ENCODE data around the gene SLC38A3. TPM values are rescaled to one million over a fixed set of nuclear protein-coding genes. Genes with fewer than 3 reads are reported as not detected.

SLC38A3 gene
- total RNA-seq, 2 experiments from 2014 or later: not detected

DNA sequence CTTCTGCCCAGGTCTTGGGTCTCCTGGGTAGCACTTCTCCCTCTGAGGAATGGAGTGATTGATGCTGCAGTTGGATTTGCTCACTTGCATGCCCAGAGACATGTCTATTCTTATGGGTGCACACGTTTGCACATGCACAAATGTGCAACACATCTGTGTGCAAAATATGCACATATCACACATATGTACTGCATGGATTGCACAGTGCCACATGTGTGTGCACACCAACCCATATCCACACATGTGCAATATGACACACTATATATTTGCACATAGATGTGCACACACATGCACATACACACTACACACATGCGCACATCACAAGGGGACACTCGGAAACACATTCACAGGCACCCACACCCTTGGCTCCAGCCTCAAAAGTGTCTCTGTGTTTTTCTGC lies 63.2 kb downstream of the SLC38A3 start:
- Mint-ChIP-seq H3K27me3 (peaks cover 15% of the 10 kb centered on the region), H3K4me1 (peaks cover 11% of the 10 kb centered on the region), H3K4me3 (no peak overlapping the region), H3K36me3 (no peaks in the 10 kb centered on the region), H3K9me3 (no peaks in the 10 kb centered on the region), H3K27ac (no peak overlapping the region)
- DNase-seq (no peak), ATAC-seq (ENCODE audit: low read depth) (no peak)
- POLR2A ChIA-PET: no interaction called here

DNA sequence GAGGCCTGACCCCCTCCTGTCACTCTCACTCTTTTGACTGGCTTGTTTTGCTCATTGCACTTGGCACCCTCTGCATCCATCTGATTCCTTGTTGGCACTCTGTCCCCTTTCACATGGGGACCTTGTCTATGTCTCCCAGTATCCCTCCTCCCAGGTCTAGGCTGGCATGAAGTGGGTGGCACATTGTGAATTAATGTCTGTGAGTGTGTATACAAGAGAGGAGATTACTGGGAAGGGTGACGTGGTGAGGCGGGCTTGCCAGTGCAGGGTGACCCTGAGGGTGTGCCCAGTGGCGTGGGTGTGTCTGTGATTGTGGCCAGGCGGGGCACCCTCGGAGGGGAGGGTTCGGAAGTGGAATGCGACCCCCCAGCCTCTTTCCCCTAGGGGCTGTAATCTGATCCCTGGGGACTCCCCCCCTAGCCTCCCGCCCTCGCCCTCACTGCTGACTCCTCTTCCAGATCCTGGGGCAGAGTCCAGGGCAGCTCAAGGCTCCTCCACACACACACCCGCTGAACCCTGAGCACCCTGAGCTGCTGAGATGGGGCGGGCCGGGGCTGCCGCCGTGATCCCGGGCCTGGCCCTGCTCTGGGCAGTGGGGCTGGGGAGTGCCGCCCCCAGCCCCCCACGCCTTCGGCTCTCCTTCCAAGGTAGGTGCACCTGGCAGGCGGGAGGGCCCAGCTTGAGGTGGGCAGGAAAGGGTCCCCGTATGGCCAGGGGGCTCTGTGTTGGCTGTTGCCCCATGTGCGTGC lies 63.8 kb downstream of the SLC38A3 start, which contains the start of gene SEMA3B:
SEMA3B (plus strand) TSS at position 445 of the 749 bp plus-strand sequence; CDS start at position 539, 94 bp downstream.
- Mint-ChIP-seq H3K27ac (no peak within 1 kb of the TSS), H3K4me1 (peaks cover 12% of the 10 kb centered on the region), H3K36me3 (no peaks in the 10 kb centered on the region), H3K4me3 (no peak within 1 kb of the TSS), H3K9me3 (no peaks in the 10 kb centered on the region), H3K27me3 (peaks cover 15% of the 10 kb centered on the region)
- DNase-seq (no peak), ATAC-seq (ENCODE audit: low read depth) (no peak)
- POLR2A ChIA-PET: interaction anchor here (0.6 kb wide), 1 partner anchor 78 kb away, joined by 3 read pairs; no protein-coding TSS in a partner anchor

DNA sequence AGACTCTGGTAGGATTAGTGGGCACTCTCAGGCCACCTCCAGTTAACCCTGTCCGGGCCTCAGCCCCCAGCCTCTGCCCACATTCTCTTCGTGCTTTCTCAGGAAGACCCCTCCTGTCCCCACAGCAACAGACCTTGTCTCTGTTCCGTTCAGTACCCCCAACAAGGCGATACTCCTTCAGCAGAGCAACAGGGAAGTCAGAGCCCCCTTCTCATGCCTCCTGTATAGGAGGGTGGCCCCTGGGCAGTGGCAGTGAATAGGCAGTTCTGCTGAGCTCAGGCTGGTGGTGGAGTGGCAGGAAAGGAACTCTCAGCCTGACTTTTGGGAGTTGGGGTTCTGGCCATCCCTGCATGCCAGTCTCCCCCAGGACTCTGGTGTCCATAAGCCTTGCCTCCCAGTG lies 64.4 kb downstream of the SLC38A3 start:
- DNase-seq (no peak), ATAC-seq (ENCODE audit: low read depth) (no peak)
- no peak overlapping the region for H3K4me3 Mint-ChIP-seq

GRCh38 chr3:50269977-50270413 lies 64.9 kb downstream of the SLC38A3 start:
- H3K27ac Mint-ChIP-seq: no peak overlapping the region
- POLR2A ChIA-PET: no interaction called here
- DNase-seq: no peak
- ATAC-seq (ENCODE audit: low read depth): no peak
- peaks cover 18% of the 10 kb centered on the region for H3K4me1 Mint-ChIP-seq
- no peak overlapping the region for H3K4me3 Mint-ChIP-seq
- no peaks in the 10 kb centered on the region for H3K36me3 Mint-ChIP-seq
- peaks cover 24% of the 10 kb centered on the region for H3K27me3 Mint-ChIP-seq
- H3K9me3 Mint-ChIP-seq: no peaks in the 10 kb centered on the region

More for the DNA sequence above, 64.4 kb downstream of the SLC38A3 start:
- POLR2A ChIA-PET: interaction anchor here (0.6 kb wide), 1 partner anchor 79 kb away, joined by 3 read pairs; no protein-coding TSS in a partner anchor
- Mint-ChIP-seq H3K4me1 (peaks cover 16% of the 10 kb centered on the region), H3K36me3 (no peaks in the 10 kb centered on the region), H3K27me3 (peaks cover 20% of the 10 kb centered on the region), H3K9me3 (no peaks in the 10 kb centered on the region), H3K27ac (no peak overlapping the region)

GRCh38 chr3:50270422-50271224 lies 65.6 kb downstream of the SLC38A3 start:
- H3K27ac Mint-ChIP-seq: no peak overlapping the region
- H3K4me3 Mint-ChIP-seq: no peak overlapping the region
- H3K4me1 Mint-ChIP-seq: peaks cover 20% of the 10 kb centered on the region
- no peaks in the 10 kb centered on the region for H3K9me3 Mint-ChIP-seq
- no peaks in the 10 kb centered on the region for H3K36me3 Mint-ChIP-seq
- ATAC-seq (ENCODE audit: low read depth): no peak
- POLR2A ChIA-PET: interaction anchor here (1.6 to 2.3 kb wide), 2 partner anchors 24 to 43 kb away, joined by 5 to 8 read pairs; no protein-coding TSS in a partner anchor
- no peak for DNase-seq
- peaks cover 30% of the 10 kb centered on the region for H3K27me3 Mint-ChIP-seq

Small RNA genes lying within 50 kb of the gene (microRNA-seq; reads per million reads assigned to microRNA genes)
- gene MIR566 (not detected), gene MIR5787 (not detected)

Other genes with a start within 250 kb of the SLC38A3 start
- gene RBM5, start 116.4 kb upstream of the SLC38A3 start, total RNA-seq: 100 to 1,000 TPM; 256 to 257 TPM
- under 1 TPM in 1 of 2 experiments, not detected in 1; 0.09 TPM for gene SEMA3F, start 49.9 kb upstream of the SLC38A3 start, total RNA-seq
- gene GNAT1, start 13.7 kb upstream of the SLC38A3 start, total RNA-seq: not detected
- 100 to 1,000 TPM; 435 to 448 TPM for gene GNAI2, start 30.9 kb downstream of the SLC38A3 start, total RNA-seq
- 1 to 10 TPM in 1 of 2 experiments, under 1 TPM in 1; 0.36 to 1.0 TPM for gene SEMA3B, start 63.9 kb downstream of the SLC38A3 start, total RNA-seq
- not detected for gene LSMEM2, start 73.8 kb downstream of the SLC38A3 start, total RNA-seq
- gene IFRD2, start 87.2 kb downstream of the SLC38A3 start, total RNA-seq: 10 to 100 TPM; 50.0 to 59.0 TPM
- 1 to 10 TPM; 5.9 to 7.0 TPM for gene HYAL3, start 94.1 kb downstream of the SLC38A3 start, total RNA-seq
- gene NAA80, start 94.1 kb downstream of the SLC38A3 start, total RNA-seq: 10 to 100 TPM; 34.3 to 37.7 TPM
- gene HYAL1, start 98.3 kb downstream of the SLC38A3 start, total RNA-seq: under 1 TPM; 0.25 to 0.28 TPM
- 1 to 10 TPM; 4.9 to 5.1 TPM for gene HYAL2, start 117.5 kb downstream of the SLC38A3 start, total RNA-seq
- gene TUSC2, start 123.0 kb downstream of the SLC38A3 start, total RNA-seq: 10 to 100 TPM; 20.2 to 20.8 TPM
- gene RASSF1, start 135.6 kb downstream of the SLC38A3 start, total RNA-seq: 100 to 1,000 TPM; 183 to 188 TPM
- 1 to 10 TPM; 2.2 to 2.7 TPM for gene ZMYND10, start 140.5 kb downstream of the SLC38A3 start, total RNA-seq
- gene NPRL2, start 145.5 kb downstream of the SLC38A3 start, total RNA-seq: 10 to 100 TPM; 55.8 to 58.2 TPM
- gene CYB561D2, start 145.6 kb downstream of the SLC38A3 start, total RNA-seq: 10 to 100 TPM; 35.0 to 38.9 TPM
- 10 to 100 TPM; 23.4 to 24.4 TPM for gene TMEM115, start 154.2 kb downstream of the SLC38A3 start, total RNA-seq